SKM-1 (cell line): ENCODE data around the gene GALNT18.

ENCODE experiments used
- DNase-seq: peaks from one replicate; lab custom pipeline; 2025; ENCODE audit not compliant: unreplicated experiment; lab: John Stamatoyannopoulos, UW

The GALNT18 gene

GRCh38 chr11:11440144-11440543 is 181.7 kb downstream of the GALNT18 start:
- DNase-seq: no peak

GRCh38 chr11:11439591-11439990 is 182.2 kb downstream of the GALNT18 start:
- DNase-seq: no peak

GRCh38 chr11:11436715-11437313 is 185.0 kb downstream of the GALNT18 start:
- DNase-seq: no peak

GRCh38 chr11:11435635-11436034 is 186.2 kb downstream of the GALNT18 start:
- DNase-seq: no peak

GRCh38 chr11:11433960-11434359 is 187.8 kb downstream of the GALNT18 start:
- DNase-seq: no peak

GRCh38 chr11:11432621-11433319 is 189.0 kb downstream of the GALNT18 start:
- no peak for DNase-seq

GRCh38 chr11:11430431-11430830 is 191.4 kb downstream of the GALNT18 start:
- DNase-seq: no peak

- DNase-seq: no peak
These were observed 193.1 kb downstream of the GALNT18 start for GRCh38 chr11:11428714-11429113.

- no peak for DNase-seq
These were observed 194.3 kb downstream of the GALNT18 start for GRCh38 chr11:11427542-11427941.

- no peak for DNase-seq
These were observed 194.7 kb downstream of the GALNT18 start for GRCh38 chr11:11427140-11427539.

- no peak for DNase-seq
These were observed 195.4 kb downstream of the GALNT18 start for GRCh38 chr11:11426226-11426952.

- no peak for DNase-seq
These were observed 196.0 kb downstream of the GALNT18 start for GRCh38 chr11:11425806-11426205.

GRCh38 chr11:11424688-11425087 is 197.1 kb downstream of the GALNT18 start:
- no peak for DNase-seq

GRCh38 chr11:11422411-11423128 is 199.2 kb downstream of the GALNT18 start:
- no peak for DNase-seq

GRCh38 chr11:11421509-11421908 is 200.3 kb downstream of the GALNT18 start:
- DNase-seq: no peak

- peak; percentile 12 for DNase-seq
These were observed 200.9 kb downstream of the GALNT18 start for GRCh38 chr11:11420899-11421285.

GRCh38 chr11:11420191-11420898 is 201.5 kb downstream of the GALNT18 start:
- DNase-seq: no peak

- DNase-seq: no peak
These were observed 202.1 kb downstream of the GALNT18 start for GRCh38 chr11:11419747-11420146.

- DNase-seq: peak; percentile 94
These were observed 204.9 kb downstream of the GALNT18 start for GRCh38 chr11:11416917-11417316.

- peak; percentile 95 for DNase-seq
These were observed 205.3 kb downstream of the GALNT18 start for GRCh38 chr11:11416502-11416901.

- no peak for DNase-seq
These were observed 205.9 kb downstream of the GALNT18 start for GRCh38 chr11:11415901-11416300.
